HG02943 (cell line): Measurements from ENCODE around the gene SND1.
"Not testable (repeated sequence)": the region's sequence is repeated elsewhere in the genome, so short reads cannot be mapped to it uniquely, and the experiment has no call there.

Experiments used
- ATAC-seq: cut with Tn5 transposase; IDR thresholded peaks from one replicate; pipeline ENCODE4 v1.9.1; 2021; ENCODE audit warnings: mild to moderate bottlenecking, low read depth, moderate library complexity; ENCODE audit not compliant: unreplicated experiment

The SND1 gene

GRCh38 chr7:127819975-127820731 is 168.2 kb downstream of the SND1 start:
- no peak for ATAC-seq

DNA sequence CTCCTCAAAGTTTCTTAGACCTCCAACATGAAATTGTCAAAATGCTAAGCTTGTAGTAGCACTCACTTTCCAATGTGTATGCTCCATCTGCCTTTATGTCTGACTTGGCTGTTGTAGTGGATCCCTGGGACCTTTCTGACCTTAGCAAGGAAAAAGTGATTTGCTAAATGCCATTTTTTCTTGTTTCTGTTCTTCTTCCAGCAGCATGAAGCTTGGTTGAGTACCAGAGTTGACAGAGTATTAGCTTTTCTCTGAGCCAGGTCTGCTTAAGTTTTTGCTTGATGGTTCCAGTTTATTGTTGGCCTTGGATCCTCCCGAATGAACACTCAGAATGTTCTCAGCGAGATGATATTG is 168.7 kb downstream of the SND1 start:
- no peak for ATAC-seq

DNA sequence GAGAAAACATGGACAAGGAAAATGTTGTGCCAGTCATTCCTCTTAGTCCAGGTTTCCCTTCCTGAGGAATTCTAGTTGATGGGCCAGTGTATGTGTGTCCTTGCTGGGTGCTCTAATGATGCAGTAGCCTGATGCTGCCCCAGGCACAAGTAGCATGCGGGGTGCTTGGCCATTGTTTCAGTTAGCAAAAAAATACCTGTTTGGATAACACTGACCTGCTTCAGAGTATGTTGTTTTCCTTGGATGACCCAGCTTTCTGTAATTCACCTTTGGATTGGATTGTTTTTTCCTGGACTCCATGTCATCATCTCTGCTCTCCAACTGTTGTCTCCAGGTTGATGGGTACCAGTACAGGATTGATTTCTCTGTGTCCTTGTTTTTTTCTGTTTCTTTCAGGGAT is 169.2 kb downstream of the SND1 start:
- no peak for ATAC-seq

GRCh38 chr7:127822822-127823508 is 171.0 kb downstream of the SND1 start:
- no peak for ATAC-seq

DNA sequence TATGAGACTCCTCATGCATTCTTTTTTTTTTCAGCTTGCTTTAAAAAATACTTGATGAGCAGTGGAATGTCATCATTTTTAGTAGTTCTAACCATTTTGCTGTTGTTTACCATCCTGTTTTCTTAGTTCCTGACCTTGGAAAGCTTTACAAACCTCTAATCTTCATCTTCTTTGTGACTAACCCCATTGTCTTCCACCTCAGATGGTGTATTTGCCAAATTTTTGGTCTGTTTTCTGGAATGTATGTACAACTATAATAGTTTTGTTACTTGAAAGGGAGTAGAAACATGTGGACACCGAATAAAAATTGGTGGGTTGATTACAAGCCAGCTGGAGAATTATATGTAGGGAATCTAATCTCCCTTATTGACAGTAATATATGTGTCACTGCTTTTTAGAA is 172.7 kb downstream of the SND1 start:
- ATAC-seq: no peak

GRCh38 chr7:127828843-127829500 is 177.0 kb downstream of the SND1 start:
- ATAC-seq: no peak

DNA sequence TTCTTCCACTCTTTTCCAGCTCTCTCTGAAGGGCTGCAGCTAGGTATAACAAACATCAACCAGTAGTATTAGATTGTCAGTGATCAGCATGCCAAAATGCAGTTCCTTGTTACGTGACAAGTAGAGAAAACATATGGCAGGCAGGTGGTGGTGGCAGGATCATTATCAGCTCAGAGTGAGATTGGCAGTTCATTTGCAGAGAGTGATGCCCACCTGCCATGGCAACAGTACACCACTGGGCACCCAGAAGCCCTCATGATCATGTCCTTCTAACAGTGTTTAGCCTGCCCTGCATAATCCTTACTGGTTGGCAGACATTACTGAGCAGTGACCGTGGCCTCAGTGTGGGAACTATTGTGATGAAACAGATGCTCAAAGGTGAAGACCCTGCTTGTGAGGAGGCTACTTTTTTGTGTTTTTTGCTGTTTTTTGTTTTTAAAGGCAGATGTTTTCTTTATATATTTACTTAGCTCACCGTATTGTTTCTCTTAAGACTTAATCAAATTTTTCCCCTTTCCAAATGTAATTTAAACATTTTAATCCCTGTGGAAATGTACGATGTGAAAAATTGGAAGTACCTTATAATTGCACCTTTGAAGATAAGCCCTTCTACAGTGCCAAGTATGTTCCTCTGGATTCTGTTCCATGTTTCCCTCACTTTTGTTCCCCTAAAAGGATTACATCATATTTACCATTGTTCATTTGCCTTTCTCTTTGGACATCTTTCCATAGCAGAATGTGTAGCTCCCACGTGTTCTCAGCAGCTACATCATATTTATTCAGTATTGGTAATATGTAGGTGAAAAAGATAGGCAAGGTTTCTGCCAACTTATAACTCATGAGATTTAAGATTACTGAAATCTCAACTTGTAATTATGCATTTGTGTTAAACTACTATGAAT is 179.6 kb downstream of the SND1 start:
- ATAC-seq: no peak

DNA sequence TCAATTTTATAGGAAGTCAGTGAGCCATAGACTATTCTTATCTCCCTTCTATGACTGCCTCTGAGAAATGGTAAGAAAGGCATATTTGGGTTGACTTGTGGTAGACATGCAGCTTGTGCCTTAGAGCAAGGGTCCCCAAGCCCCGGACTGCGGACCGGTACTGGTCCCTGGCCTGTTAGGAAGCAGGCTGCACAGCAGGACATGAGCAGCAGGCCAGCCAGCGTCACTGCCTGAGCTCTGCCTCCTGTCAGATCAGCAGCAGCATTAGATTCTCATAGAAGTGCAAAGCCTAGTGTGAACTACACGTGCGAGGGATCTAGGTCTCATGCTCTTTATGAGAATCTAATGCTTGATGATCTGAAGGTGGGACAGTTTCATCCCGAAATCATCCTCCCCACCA is 180.6 kb downstream of the SND1 start:
- ATAC-seq: no peak

- no peak for ATAC-seq
Measured at GRCh38 chr7:127833641-127834040, 181.6 kb downstream of the SND1 start.

DNA sequence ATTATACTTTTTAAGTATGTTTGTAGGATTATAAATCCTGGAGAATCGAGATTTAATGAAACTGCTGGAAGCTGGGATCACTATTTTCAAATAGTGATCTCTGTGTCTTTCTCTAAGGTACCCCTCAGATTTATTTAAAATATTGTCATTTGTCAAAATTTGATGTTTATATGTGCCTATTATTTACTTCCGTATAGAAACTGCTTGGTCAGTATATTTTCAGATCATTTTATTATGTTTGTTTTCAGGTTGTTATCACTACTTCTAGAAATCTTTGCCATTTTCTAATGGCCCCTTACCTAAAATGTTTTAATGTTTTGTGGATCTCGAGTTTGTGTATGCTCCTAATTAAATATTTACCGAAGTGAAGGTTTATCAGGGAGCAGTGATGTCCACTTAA is 183.7 kb downstream of the SND1 start:
- no peak for ATAC-seq

- ATAC-seq: not testable (repeated sequence)
Measured at GRCh38 chr7:127837816-127838410, 185.9 kb downstream of the SND1 start.

- no peak for ATAC-seq
Measured at GRCh38 chr7:127838816-127839415, 186.9 kb downstream of the SND1 start.

DNA sequence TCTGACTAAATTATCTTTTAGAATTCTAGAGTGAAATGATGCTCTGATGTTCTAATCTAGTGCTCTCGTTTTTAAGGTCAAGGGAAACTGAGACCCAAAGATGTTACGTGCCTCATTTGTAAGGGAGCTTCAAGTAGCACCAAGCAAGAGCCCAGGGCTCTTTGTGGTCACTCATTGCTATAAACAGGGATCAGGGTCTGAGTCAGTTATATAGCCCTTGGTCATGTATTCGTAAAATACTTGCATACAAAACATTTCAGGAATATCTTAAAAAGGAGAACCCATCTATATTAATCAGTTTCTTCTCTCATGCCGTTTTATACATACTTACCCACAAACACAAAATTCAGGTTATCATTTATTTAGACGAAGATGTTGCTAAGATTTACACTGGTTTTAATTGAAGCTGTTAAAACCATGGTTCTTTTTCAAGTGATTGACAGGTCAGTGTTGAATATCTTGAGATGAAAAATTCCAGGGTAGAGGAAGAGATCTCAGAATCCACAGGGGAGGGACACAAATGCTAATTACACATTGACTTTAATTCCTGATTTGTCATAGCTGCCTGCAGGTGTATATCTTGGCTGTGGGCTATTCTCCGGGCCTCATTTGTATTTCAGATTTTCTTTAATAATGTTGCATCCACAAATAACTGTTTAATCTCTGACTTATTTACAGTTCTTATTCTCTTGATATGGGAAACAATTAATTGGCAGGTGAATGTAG is 188.4 kb downstream of the SND1 start:
- no peak for ATAC-seq

DNA sequence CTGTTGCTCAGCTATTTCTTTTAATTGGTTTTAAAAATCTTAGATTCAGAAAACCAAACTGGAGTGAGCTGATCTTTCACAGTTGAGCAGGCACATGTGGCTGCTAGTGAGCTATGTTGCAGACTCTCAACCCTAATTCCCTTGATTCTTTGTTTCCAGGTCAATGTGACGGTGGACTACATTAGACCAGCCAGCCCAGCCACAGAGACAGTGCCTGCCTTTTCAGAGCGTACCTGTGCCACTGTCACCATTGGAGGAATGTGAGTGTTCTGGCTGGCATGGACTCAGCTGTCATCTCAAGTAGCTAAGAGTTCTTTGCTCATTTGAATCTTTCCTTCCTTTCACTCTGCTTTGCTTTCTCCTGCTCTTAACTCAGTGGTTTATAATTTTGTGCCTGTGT is 192.2 kb downstream of the SND1 start:
- ATAC-seq: no peak

GRCh38 chr7:127844707-127845331 is 192.8 kb downstream of the SND1 start:
- ATAC-seq: no peak

- ATAC-seq: no peak
Measured at GRCh38 chr7:127845522-127846214, 193.7 kb downstream of the SND1 start.

- ATAC-seq: no peak
Measured at GRCh38 chr7:127847641-127848040, 195.6 kb downstream of the SND1 start.

- ATAC-seq: no peak
Measured at GRCh38 chr7:127848241-127848640, 196.2 kb downstream of the SND1 start.
